NCI-H1092 treated with DMSO at 0.1 percent for 48 hours (cell line): Measurements from ENCODE around the gene NKD1.

Source experiments
- DNase-seq: peaks from one replicate; lab custom pipeline; 2025; lab: John Stamatoyannopoulos, UW

NKD1 gene

GRCh38 chr16:50696126-50696525, 147.9 kb downstream of the NKD1 start:
- DNase-seq: no peak

DNA sequence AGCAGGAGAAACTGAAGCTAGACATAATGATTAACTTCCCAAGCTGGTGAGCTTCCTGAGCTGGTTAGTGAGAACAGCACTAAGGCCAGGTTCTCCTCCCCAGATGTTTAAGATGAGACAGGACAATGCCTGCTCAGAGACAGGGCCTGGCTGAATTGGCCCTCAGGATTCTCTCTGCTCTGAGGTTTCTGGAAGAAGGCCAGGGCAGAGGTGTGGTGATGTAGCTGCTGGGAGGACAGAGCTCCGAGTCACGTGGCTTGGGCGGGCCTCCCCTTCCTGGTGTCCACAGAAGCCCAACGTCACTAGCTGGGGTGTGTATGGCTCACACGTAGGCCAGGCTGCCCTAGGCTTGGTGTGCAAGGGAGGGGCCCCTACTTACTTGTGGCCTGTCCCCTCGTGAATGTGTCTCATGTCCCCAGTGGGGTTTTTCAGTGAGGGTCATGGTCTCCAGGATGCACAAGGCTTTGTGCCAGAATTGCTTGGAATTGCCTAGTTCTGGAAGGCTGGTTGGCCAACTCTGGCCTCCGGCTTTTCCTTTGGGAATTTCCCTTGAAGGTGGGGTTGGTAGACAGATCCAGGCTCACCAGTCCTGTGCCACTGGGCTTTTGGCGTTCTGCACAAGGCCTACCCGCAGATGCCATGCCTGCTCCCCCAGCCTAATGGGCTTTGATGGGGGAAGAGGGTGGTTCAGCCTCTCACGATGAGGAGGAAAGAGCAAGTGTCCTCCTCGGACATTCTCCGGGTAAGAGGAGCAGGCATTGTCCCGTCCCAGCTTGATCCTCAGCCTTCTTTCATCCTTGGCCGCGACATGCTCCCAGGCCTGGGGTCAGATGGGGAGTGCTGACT, 148.6 kb downstream of the NKD1 start:
- no peak for DNase-seq

DNA sequence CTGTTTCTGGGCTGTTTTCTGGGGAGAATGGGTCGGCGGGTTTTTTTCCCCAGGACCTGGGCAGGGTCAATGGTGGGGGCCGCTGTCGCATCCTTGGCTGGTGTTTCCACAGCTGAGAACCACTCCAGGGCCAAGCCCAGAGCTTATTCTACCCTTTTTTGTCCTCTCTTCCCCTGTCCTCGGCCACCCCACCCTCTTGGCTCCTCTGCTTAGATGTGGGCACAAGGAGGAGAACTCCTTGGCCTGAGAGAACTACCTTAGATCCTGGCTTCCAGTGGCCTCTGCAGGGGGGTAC, 149.2 kb downstream of the NKD1 start:
- DNase-seq: no peak

DNA sequence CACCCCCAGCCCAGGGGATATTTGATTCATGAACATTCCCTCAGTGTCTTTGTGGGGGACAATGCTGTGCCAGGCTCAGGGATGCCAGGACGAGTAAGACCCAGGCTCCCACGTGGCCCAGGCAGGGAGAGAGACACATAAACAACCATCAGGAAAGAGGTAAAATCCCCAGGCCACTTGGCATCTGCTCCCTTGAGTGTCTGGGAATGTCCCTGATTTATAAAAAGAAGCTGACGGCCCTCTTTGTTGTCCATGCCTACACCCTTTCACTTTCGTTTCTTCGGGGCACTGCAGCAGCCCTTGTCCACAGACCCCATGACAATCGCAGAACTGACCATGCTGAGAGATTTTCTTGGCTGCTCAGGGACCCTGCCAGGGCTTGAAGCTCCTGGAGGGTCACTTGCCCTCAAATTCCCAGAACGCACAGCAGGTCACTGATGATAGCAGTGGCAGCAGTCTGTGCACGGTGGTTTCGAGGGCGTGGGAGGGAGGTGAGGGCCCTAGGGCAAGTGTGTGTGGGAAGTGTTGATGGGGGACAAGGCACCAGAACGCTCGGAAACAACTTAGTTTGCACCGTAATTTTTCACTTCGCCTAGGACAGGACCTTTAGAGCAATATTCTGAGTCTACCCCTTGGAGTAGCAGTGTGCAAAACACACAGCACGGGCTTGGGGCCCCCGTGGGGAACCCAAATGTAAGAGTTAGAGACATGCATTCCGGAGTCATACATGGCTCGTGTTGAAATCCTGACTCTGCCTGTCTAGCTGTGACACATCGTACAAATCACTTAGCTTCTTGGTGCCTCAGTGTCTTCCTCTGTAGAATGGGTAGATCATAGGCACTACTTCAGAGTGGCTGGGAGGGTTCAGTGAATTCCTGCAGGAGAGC, 149.9 kb downstream of the NKD1 start:
- no peak for DNase-seq
